SK-N-SH (cell line): ENCODE data around the gene FAXDC2. TPM values are rescaled to one million over a fixed set of nuclear protein-coding genes. Genes with fewer than 3 reads are reported as not detected.

ENCODE experiments used
- CTCF ChIA-PET: fragments of 300-600, 350-600 bp; formaldehyde crosslinking; extraction: SDS; loops from one replicate; lab custom pipeline; 2021; lab: Yijun Ruan, JAX
- POLR2A ChIA-PET: fragments of 350-600 bp; sonication (Branson Sonifier 250); formaldehyde crosslinking; extraction: SDS; loops from one replicate; lab custom pipeline; 2020; ENCODE audit warnings: antibody characterized with exemption, inconsistent platforms; lab: Yijun Ruan, JAX
- DNase-seq: peaks from one replicate; pipeline ENCODE4 v3.0.0; 2012
- H2AFZ ChIP-seq: fragments of 200-600 bp; sonication (generic); 2 replicates; pipeline ENCODE4 v1.8.1; 2016; ENCODE audit warnings: antibody characterized with exemption, mild to moderate bottlenecking, low read depth
- H3F3A ChIP-seq: fragments of 200-600 bp; sonication (generic); replicated peaks from 2 replicates; pipeline ENCODE3; 2016; ENCODE audit warnings: antibody characterized with exemption, mild to moderate bottlenecking; ENCODE audit not compliant: insufficient read depth
- H3K27ac ChIP-seq, 2 experiments: fragments of 200-500 bp in 1 of 2; fragments of 200-600 bp in 1 of 2; sonication (Bioruptor generic) in 1 of 2; sonication (generic), shearing (Covaris generic) in 1 of 2; 2 replicates each; pipeline versions ENCODE4 v1.5.1 to v1.6.1; 2014 to 2016; ENCODE audit warnings: low read depth in 2 of 2, inconsistent platforms in 1 of 2, low read length in 1 of 2, mild to moderate bottlenecking in 1 of 2, mixed read lengths in 1 of 2
- H3K27me3 ChIP-seq: fragments of 200-600 bp; sonication (generic), shearing (Covaris generic); 2 replicates; pipeline ENCODE4 v1.6.1; 2016; ENCODE audit warnings: mixed run types; ENCODE audit not compliant: insufficient read depth
- H3K36me3 ChIP-seq, 2 experiments: fragments of 200-500 bp in 1 of 2; fragments of 200-600 bp in 1 of 2; sonication (Bioruptor generic) in 1 of 2; sonication (generic) in 1 of 2; replicated peaks in 1 of 2; 2 replicates each; pipeline versions ENCODE3 to v1.5.1; 2014 to 2016; ENCODE audit warnings: low read length in 1 of 2, mild to moderate bottlenecking in 1 of 2; ENCODE audit not compliant: insufficient read depth in 2 of 2, control insufficient read depth in 1 of 2
- H3K4me1 ChIP-seq, 2 experiments: fragments of 200-500 bp in 1 of 2; fragments of 200-600 bp in 1 of 2; sonication (Bioruptor generic) in 1 of 2; sonication (generic), shearing (Covaris generic) in 1 of 2; 2 replicates each; pipeline versions ENCODE4 v1.5.1 to v1.6.1; 2014 to 2016; ENCODE audit warnings: low read depth in 1 of 2, low read length in 1 of 2, mixed run types in 1 of 2; ENCODE audit not compliant: insufficient read depth in 2 of 2, control insufficient read depth in 1 of 2
- H3K4me2 ChIP-seq: fragments of 200-600 bp; sonication (generic), shearing (Covaris generic); 2 replicates; pipeline ENCODE4 v1.6.1; 2017; ENCODE audit warnings: mixed run types
- H3K4me3 ChIP-seq, 2 experiments: fragments of 200-500 bp in 1 of 2; fragments of 200-600 bp in 1 of 2; sonication (Bioruptor generic) in 1 of 2; sonication (generic), shearing (Covaris generic) in 1 of 2; 2 replicates each; pipeline versions ENCODE4 v1.5.1 to v1.8.1; 2014 to 2016; ENCODE audit warnings: low read depth in 2 of 2, inconsistent platforms in 1 of 2, low read length in 1 of 2, mild to moderate bottlenecking in 1 of 2, mixed read lengths in 1 of 2, moderate library complexity in 1 of 2
- H3K79me2 ChIP-seq: fragments of 200-600 bp; sonication (generic); 2 replicates; pipeline ENCODE4 v1.8.1; 2017; ENCODE audit warnings: mild to moderate bottlenecking; ENCODE audit not compliant: insufficient read depth
- H3K9ac ChIP-seq: fragments of 200-600 bp; sonication (generic); 2 replicates; pipeline ENCODE4 v1.6.1; 2017; ENCODE audit warnings: mixed run types
- H3K9me2 ChIP-seq: fragments of 200-600 bp; sonication (generic); 2 replicates; pipeline ENCODE4 v1.6.1; 2017; ENCODE audit warnings: mixed run types
- H3K9me3 ChIP-seq: fragments of 200-600 bp; sonication (generic); 2 replicates; pipeline ENCODE4 v1.6.1; 2017; ENCODE audit warnings: mixed run types, mild to moderate bottlenecking, moderate library complexity
- H4K20me1 ChIP-seq: fragments of 200-600 bp; sonication (generic); 2 replicates; pipeline ENCODE4 v1.6.1; 2017; ENCODE audit warnings: mild to moderate bottlenecking, mixed run types; ENCODE audit not compliant: insufficient read depth
- CHD2 ChIP-seq: fragments of 150-350 bp; IDR thresholded peaks from 2 replicates; pipeline ENCODE4 v1.6.1; 2018; ENCODE audit warnings: low read length; ENCODE audit not compliant: partially characterized antibody
- ELF1 ChIP-seq: IDR thresholded peaks from 2 replicates; pipeline ENCODE4 v1.4.0; 2012
- EP300 ChIP-seq, 2 experiments: IDR thresholded peaks; 2 replicates each; pipeline versions ENCODE4 v1.4.0 to v1.6.1; 2012; ENCODE audit warnings: borderline replicate concordance in 1 of 2, low read depth in 1 of 2, low read length in 1 of 2
- FOXM1 ChIP-seq: IDR thresholded peaks from 2 replicates; pipeline ENCODE4 v1.4.0; 2012; ENCODE audit warnings: low read depth, mild to moderate bottlenecking
- JUND ChIP-seq: IDR thresholded peaks from 2 replicates; pipeline ENCODE4 v1.4.0; 2012
- MEF2A ChIP-seq: IDR thresholded peaks from 2 replicates; pipeline ENCODE4 v1.4.0; 2012; ENCODE audit warnings: low read depth, borderline replicate concordance
- MXI1 ChIP-seq: IDR thresholded peaks from 2 replicates; pipeline ENCODE4 v1.6.1; 2012; ENCODE audit warnings: mild to moderate bottlenecking, low read depth, low read length, improper control_type of control experiment
- RAD21 ChIP-seq: IDR thresholded peaks from 2 replicates; pipeline ENCODE4 v1.6.1; 2012; ENCODE audit warnings: mild to moderate bottlenecking, low read length
- RCOR1 ChIP-seq: fragments of 150-350 bp; IDR thresholded peaks from 2 replicates; pipeline ENCODE4 v1.6.1; 2017; ENCODE audit warnings: antibody characterized with exemption, low read length
- TEAD4 ChIP-seq: IDR thresholded peaks from 2 replicates; pipeline ENCODE4 v1.4.0; 2012; ENCODE audit warnings: mild to moderate bottlenecking, borderline replicate concordance; ENCODE audit not compliant: insufficient read depth
- USF1 ChIP-seq: IDR thresholded peaks from 2 replicates; pipeline ENCODE4 v1.4.0; 2012; ENCODE audit warnings: low read depth, borderline replicate concordance
- USF2 ChIP-seq: fragments of 150-350 bp; IDR thresholded peaks from 2 replicates; pipeline ENCODE4 v1.6.1; 2017; ENCODE audit warnings: antibody characterized with exemption, low read length, low read depth, borderline replicate concordance
- WGBS: methylation state at CpG from one replicate; pipeline ENCODE4 v1.1.6; 2017; ENCODE audit warnings: low lambda C conversion rate; 5-methylcytosine and 5-hydroxymethylcytosine counted together
- polyA plus RNA-seq, 3 experiments: library from polyadenylated mRNA; depleted of rRNA; stranded (reverse); fragments of >200 nt; gene quantifications; 2 replicates each; pipeline ENCODE4 v1.2.3, GENCODE V29; 2012
- TF ChIP-seq, protein P1 (sequence below): IDR thresholded peaks from 2 replicates; pipeline ENCODE4 v1.6.1; 2012; ENCODE audit warnings: mild to moderate bottlenecking, low read depth, low read length, moderate library complexity
- TF ChIP-seq, protein P2 (sequence below): IDR thresholded peaks from 2 replicates; pipeline ENCODE4 v1.4.0; 2012; ENCODE audit warnings: low read depth, borderline replicate concordance
- TF ChIP-seq, protein P3 (sequence below): fragments of 200-600 bp; sonication (generic); IDR thresholded peaks from 2 replicates; pipeline ENCODE4 v1.6.1; 2017; ENCODE audit warnings: antibody characterized with exemption, mild to moderate bottlenecking, moderate library complexity

The FAXDC2 gene
- polyA plus RNA-seq, 1 of the 3 experiments (the other 2 are of a cell fraction): 6.0 TPM

DNA sequence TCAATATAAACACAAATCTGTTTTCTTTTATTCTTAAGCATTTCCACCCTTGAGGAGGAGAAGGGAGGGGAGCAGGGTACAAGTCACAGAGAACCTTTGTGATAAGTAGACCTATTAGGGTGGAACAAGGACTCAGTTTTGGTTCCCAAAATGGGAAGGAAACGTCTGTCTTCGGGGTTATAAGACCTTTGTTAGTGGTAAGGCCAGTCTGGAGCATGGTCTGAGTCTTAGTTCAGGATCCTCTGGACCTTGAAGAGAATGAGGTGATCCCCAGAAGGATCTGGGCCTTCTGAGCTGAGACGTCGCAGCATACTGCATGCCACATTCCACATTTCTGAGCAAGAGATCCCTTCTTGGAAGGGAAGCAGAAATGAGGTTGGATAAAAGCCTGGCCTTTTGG is 37.2 kb downstream of the FAXDC2 start:
- Histone ChIP-seq H3K9me2 (no peaks in the 10 kb centered on the region), H3K9me3 (no peaks in the 10 kb centered on the region), H3K27me3 (no peaks in the 10 kb centered on the region), H3F3A (peaks cover 16% of the 10 kb centered on the region), H3K4me1 (no peaks in the 10 kb centered on the region; a peak in 1 of 4 replicates), H3K36me3 (peaks cover 46 to 81% of the 10 kb centered on the region in 2 experiments), H3K27ac (no peak overlapping the region), H3K79me2 (peaks cover 14% of the 10 kb centered on the region), H3K4me3 (no peak overlapping the region), H3K9ac (no peak overlapping the region), H4K20me1 (0 out of 2 replicates have a peak, but pooled peaks cover 3% of the 10 kb centered on the region), H2AFZ (no peak overlapping the region), H3K4me2 (no peak overlapping the region)
- 96% methylated on average over 4 of the region's 4 CpGs for WGBS
- ChIA-PET CTCF (interaction anchor here (1.0 to 1.1 kb wide), 2 partner anchors 31 to 163 kb away, joined by 3 read pairs; no protein-coding TSS in a partner anchor), POLR2A (no interaction called here)
- no peak for TF ChIP-seq MXI1
- TF ChIP-seq USF2: no peak
- TF ChIP-seq, protein P1, sequence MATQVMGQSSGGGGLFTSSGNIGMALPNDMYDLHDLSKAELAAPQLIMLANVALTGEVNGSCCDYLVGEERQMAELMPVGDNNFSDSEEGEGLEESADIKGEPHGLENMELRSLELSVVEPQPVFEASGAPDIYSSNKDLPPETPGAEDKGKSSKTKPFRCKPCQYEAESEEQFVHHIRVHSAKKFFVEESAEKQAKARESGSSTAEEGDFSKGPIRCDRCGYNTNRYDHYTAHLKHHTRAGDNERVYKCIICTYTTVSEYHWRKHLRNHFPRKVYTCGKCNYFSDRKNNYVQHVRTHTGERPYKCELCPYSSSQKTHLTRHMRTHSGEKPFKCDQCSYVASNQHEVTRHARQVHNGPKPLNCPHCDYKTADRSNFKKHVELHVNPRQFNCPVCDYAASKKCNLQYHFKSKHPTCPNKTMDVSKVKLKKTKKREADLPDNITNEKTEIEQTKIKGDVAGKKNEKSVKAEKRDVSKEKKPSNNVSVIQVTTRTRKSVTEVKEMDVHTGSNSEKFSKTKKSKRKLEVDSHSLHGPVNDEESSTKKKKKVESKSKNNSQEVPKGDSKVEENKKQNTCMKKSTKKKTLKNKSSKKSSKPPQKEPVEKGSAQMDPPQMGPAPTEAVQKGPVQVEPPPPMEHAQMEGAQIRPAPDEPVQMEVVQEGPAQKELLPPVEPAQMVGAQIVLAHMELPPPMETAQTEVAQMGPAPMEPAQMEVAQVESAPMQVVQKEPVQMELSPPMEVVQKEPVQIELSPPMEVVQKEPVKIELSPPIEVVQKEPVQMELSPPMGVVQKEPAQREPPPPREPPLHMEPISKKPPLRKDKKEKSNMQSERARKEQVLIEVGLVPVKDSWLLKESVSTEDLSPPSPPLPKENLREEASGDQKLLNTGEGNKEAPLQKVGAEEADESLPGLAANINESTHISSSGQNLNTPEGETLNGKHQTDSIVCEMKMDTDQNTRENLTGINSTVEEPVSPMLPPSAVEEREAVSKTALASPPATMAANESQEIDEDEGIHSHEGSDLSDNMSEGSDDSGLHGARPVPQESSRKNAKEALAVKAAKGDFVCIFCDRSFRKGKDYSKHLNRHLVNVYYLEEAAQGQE: no peak
- TF ChIP-seq, protein P2, sequence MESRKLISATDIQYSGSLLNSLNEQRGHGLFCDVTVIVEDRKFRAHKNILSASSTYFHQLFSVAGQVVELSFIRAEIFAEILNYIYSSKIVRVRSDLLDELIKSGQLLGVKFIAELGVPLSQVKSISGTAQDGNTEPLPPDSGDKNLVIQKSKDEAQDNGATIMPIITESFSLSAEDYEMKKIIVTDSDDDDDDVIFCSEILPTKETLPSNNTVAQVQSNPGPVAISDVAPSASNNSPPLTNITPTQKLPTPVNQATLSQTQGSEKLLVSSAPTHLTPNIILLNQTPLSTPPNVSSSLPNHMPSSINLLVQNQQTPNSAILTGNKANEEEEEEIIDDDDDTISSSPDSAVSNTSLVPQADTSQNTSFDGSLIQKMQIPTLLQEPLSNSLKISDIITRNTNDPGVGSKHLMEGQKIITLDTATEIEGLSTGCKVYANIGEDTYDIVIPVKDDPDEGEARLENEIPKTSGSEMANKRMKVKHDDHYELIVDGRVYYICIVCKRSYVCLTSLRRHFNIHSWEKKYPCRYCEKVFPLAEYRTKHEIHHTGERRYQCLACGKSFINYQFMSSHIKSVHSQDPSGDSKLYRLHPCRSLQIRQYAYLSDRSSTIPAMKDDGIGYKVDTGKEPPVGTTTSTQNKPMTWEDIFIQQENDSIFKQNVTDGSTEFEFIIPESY: no peak
- no peak for TF ChIP-seq TEAD4
- no peak for TF ChIP-seq RCOR1
- TF ChIP-seq CHD2: no peak
- TF ChIP-seq, protein P3, sequence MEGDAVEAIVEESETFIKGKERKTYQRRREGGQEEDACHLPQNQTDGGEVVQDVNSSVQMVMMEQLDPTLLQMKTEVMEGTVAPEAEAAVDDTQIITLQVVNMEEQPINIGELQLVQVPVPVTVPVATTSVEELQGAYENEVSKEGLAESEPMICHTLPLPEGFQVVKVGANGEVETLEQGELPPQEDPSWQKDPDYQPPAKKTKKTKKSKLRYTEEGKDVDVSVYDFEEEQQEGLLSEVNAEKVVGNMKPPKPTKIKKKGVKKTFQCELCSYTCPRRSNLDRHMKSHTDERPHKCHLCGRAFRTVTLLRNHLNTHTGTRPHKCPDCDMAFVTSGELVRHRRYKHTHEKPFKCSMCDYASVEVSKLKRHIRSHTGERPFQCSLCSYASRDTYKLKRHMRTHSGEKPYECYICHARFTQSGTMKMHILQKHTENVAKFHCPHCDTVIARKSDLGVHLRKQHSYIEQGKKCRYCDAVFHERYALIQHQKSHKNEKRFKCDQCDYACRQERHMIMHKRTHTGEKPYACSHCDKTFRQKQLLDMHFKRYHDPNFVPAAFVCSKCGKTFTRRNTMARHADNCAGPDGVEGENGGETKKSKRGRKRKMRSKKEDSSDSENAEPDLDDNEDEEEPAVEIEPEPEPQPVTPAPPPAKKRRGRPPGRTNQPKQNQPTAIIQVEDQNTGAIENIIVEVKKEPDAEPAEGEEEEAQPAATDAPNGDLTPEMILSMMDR: no peak
- TF ChIP-seq EP300 (IDR thresholded peaks at IDR 0.05; ENCODE audit: borderline replicate concordance in 1 of 2, low read depth in 1 of 2, low read length in 1 of 2): no peak
- TF ChIP-seq ELF1: no peak
- TF ChIP-seq RAD21: no peak
- no peak for TF ChIP-seq JUND
- no peak for TF ChIP-seq USF1
- no peak for TF ChIP-seq FOXM1
- TF ChIP-seq MEF2A: no peak
- DNase-seq: no peak
